Activated CD8-positive, alpha-beta memory T cell treated with anti-CD3 and anti-CD28 coated beads for 36 hours (primary cell): Measurements from ENCODE around the gene LARGE1. TPM values are rescaled to one million over a fixed set of nuclear protein-coding genes. Genes with fewer than 3 reads are reported as not detected.

Experiments used
- CTCF ChIA-PET: fragments of 350-600 bp; sonication (Branson Sonifier 250); formaldehyde crosslinking; loops from one replicate; lab custom pipeline; 2021; ENCODE audit warnings: antibody characterized with exemption; lab: Charles Lee
- POLR2A ChIA-PET: fragments of 350-600 bp; sonication (Branson Sonifier 250); formaldehyde crosslinking; loops from one replicate; lab custom pipeline; 2021; ENCODE audit warnings: antibody characterized with exemption; lab: Charles Lee
- total RNA-seq, 2 experiments: library from RNA; stranded (reverse); gene quantifications; one replicate each; pipeline ENCODE4 v1.2.3, GENCODE V29; 2021

The LARGE1 gene
- total RNA-seq, 2 experiments from 2014 or later, result 0.17 to 0.38 TPM

GRCh38 chr22:33917744-33918406 lies 2.4 kb downstream of the LARGE1 start:
- ChIA-PET POLR2A (no interaction called here), CTCF (no interaction called here)

GRCh38 chr22:33914699-33915098 lies 5.6 kb downstream of the LARGE1 start:
- POLR2A ChIA-PET, result no interaction called here
- CTCF ChIA-PET, result no interaction called here

GRCh38 chr22:33914131-33914530 lies 6.1 kb downstream of the LARGE1 start:
- ChIA-PET POLR2A (no interaction called here), CTCF (no interaction called here)

- ChIA-PET CTCF (no interaction called here), POLR2A (no interaction called here)
Measured at GRCh38 chr22:33913188-33913587, 7.1 kb downstream of the LARGE1 start.

GRCh38 chr22:33909911-33910310 lies 10.4 kb downstream of the LARGE1 start:
- POLR2A ChIA-PET, result no interaction called here
- CTCF ChIA-PET, result no interaction called here

GRCh38 chr22:33909075-33909458 lies 11.2 kb downstream of the LARGE1 start:
- CTCF ChIA-PET, result no interaction called here

GRCh38 chr22:33908171-33909074 lies 11.9 kb downstream of the LARGE1 start:
- ChIA-PET POLR2A (no interaction called here), CTCF (no interaction called here)

More at GRCh38 chr22:33909075-33909458, 11.2 kb downstream of the LARGE1 start:
- POLR2A ChIA-PET, result no interaction called here

GRCh38 chr22:33906954-33907353 lies 13.3 kb downstream of the LARGE1 start:
- ChIA-PET CTCF (no interaction called here), POLR2A (no interaction called here)

- ChIA-PET CTCF (no interaction called here), POLR2A (no interaction called here)
Measured at GRCh38 chr22:33906475-33906874, 13.8 kb downstream of the LARGE1 start.

- CTCF ChIA-PET, result no interaction called here
- POLR2A ChIA-PET, result no interaction called here
Measured at GRCh38 chr22:33903012-33903411, 17.3 kb downstream of the LARGE1 start.

GRCh38 chr22:33902073-33902472 lies 18.2 kb downstream of the LARGE1 start:
- POLR2A ChIA-PET, result no interaction called here
- CTCF ChIA-PET, result no interaction called here

- ChIA-PET CTCF (no interaction called here), POLR2A (no interaction called here)
Measured at GRCh38 chr22:33898121-33898520, 22.2 kb downstream of the LARGE1 start.

GRCh38 chr22:33897448-33897835 lies 22.8 kb downstream of the LARGE1 start:
- POLR2A ChIA-PET, result no interaction called here
- CTCF ChIA-PET, result no interaction called here

GRCh38 chr22:33896575-33897447 lies 23.5 kb downstream of the LARGE1 start:
- CTCF ChIA-PET, result no interaction called here
- POLR2A ChIA-PET, result no interaction called here

GRCh38 chr22:33896154-33896553 lies 24.1 kb downstream of the LARGE1 start:
- POLR2A ChIA-PET, result no interaction called here
- CTCF ChIA-PET, result no interaction called here

GRCh38 chr22:33895444-33895843 lies 24.8 kb downstream of the LARGE1 start:
- CTCF ChIA-PET, result no interaction called here
- POLR2A ChIA-PET, result no interaction called here

- CTCF ChIA-PET, result no interaction called here
- POLR2A ChIA-PET, result no interaction called here
Measured at GRCh38 chr22:33894515-33894914, 25.8 kb downstream of the LARGE1 start.

- POLR2A ChIA-PET, result no interaction called here
- CTCF ChIA-PET, result no interaction called here
Measured at GRCh38 chr22:33894036-33894435, 26.2 kb downstream of the LARGE1 start.

- ChIA-PET POLR2A (no interaction called here), CTCF (no interaction called here)
Measured at GRCh38 chr22:33893512-33893911, 26.8 kb downstream of the LARGE1 start.

- POLR2A ChIA-PET, result no interaction called here
Measured at GRCh38 chr22:33891992-33892391, 28.3 kb downstream of the LARGE1 start.

More at GRCh38 chr22:33891992-33892391, 28.3 kb downstream of the LARGE1 start:
- CTCF ChIA-PET, result no interaction called here
